GM10847 (cell line): Measurements from ENCODE around the gene MGAT3.

Experiments
- POLR2A ChIP-seq: IDR thresholded peaks from 2 replicates; pipeline ENCODE4 v1.6.1; 2011; ENCODE audit not compliant: insufficient read length; ENCODE audit errors: extremely low read depth

Gene MGAT3

GRCh38 chr22:39471381-39472141 lies 14.7 kb downstream of the MGAT3 start:
- no peak for TF ChIP-seq POLR2A

- TF ChIP-seq POLR2A: no peak
These were observed 16.1 kb downstream of the MGAT3 start for GRCh38 chr22:39472570-39473556.

- TF ChIP-seq POLR2A: no peak
These were observed 17.0 kb downstream of the MGAT3 start for GRCh38 chr22:39473851-39474250.

- TF ChIP-seq POLR2A: no peak
These were observed 17.7 kb downstream of the MGAT3 start for GRCh38 chr22:39474351-39475111.

GRCh38 chr22:39475337-39475736 lies 18.5 kb downstream of the MGAT3 start:
- no peak for TF ChIP-seq POLR2A

GRCh38 chr22:39475902-39476301 lies 19.1 kb downstream of the MGAT3 start:
- no peak for TF ChIP-seq POLR2A

GRCh38 chr22:39476664-39477063 lies 19.9 kb downstream of the MGAT3 start:
- TF ChIP-seq POLR2A: no peak

GRCh38 chr22:39477542-39477941 lies 20.7 kb downstream of the MGAT3 start:
- no peak for TF ChIP-seq POLR2A

GRCh38 chr22:39478441-39478850 lies 21.6 kb downstream of the MGAT3 start:
- TF ChIP-seq POLR2A: no peak

- TF ChIP-seq POLR2A: no peak
These were observed 22.4 kb downstream of the MGAT3 start for GRCh38 chr22:39479254-39479653.

GRCh38 chr22:39480557-39480956 lies 23.7 kb downstream of the MGAT3 start:
- TF ChIP-seq POLR2A: no peak

- TF ChIP-seq POLR2A: no peak
These were observed 24.2 kb downstream of the MGAT3 start for GRCh38 chr22:39481054-39481453.

GRCh38 chr22:39481595-39481994 lies 24.8 kb downstream of the MGAT3 start:
- no peak for TF ChIP-seq POLR2A

GRCh38 chr22:39482768-39483167 lies 26.0 kb downstream of the MGAT3 start:
- TF ChIP-seq POLR2A: no peak
